Stimulated activated CD4-positive, alpha-beta T cell treated with anti-CD3 and anti-CD28 coated beads, Interleukin-12 subunit alpha, Interleukin-12 subunit beta, amount 100 ng/mL, for 48 hours (primary cell): ENCODE results near the gene TRRAP.

Experiments used
- DNase-seq, 3 donors: peaks; one replicate each; pipeline ENCODE4 v3.0.0-alpha.2; 2020; ENCODE audit warnings: low read depth in 2 of 3, low spot score in 1 of 3

The TRRAP gene

DNA sequence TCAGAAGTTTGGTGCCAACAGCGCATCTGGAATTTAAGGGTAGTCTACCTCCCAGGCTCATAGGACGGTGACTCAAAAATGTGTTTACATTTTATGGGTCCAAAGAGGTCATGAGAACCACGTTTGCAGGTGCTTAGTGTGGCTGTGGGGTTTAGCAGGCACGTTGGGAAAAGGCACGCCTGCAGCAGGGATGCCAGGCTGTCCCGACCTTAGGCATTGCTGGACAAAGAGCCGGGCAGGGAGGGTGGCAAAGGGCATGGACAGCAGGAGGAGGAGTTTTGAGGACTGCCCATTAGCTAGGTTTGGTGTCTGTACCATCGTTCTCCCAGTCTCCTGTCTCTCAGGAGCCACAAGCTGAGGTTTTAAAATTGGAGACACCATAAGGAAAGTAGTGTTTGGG, 104.4 kb downstream of the TRRAP start:
- DNase-seq, result no peak

GRCh38 chr7:98984126-98984525, 105.8 kb downstream of the TRRAP start:
- no peak for DNase-seq

- DNase-seq, result no peak
Measured at GRCh38 chr7:98985406-98985805, 107.1 kb downstream of the TRRAP start.

- no peak for DNase-seq
Measured at GRCh38 chr7:98985945-98986344, 107.6 kb downstream of the TRRAP start.

GRCh38 chr7:98988641-98989040, 110.3 kb downstream of the TRRAP start:
- DNase-seq, result no peak

- no peak for DNase-seq
Measured at GRCh38 chr7:98990356-98990755, 112.0 kb downstream of the TRRAP start.

DNA sequence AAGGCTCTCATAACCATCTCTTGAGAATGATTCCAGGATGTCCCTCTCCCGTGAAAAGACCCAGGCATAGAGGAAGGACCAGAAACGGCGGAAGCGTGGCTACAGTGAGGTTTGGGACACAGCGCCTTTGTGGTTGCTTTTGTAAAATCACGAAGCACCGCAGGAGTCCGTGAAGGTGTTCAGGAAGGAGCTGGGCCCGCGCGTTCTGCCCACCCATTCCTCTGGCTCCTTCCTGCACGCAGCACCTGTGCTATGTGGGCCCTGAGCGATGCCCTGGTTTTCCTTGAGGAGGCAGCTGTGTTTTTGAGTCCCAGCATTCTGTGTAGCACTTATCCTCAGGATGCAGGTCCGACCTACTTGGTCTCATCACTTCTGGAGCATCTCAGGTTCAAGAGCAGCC, 112.8 kb downstream of the TRRAP start:
- DNase-seq, result no peak

GRCh38 chr7:98992076-98992475, 113.7 kb downstream of the TRRAP start:
- no peak for DNase-seq

DNA sequence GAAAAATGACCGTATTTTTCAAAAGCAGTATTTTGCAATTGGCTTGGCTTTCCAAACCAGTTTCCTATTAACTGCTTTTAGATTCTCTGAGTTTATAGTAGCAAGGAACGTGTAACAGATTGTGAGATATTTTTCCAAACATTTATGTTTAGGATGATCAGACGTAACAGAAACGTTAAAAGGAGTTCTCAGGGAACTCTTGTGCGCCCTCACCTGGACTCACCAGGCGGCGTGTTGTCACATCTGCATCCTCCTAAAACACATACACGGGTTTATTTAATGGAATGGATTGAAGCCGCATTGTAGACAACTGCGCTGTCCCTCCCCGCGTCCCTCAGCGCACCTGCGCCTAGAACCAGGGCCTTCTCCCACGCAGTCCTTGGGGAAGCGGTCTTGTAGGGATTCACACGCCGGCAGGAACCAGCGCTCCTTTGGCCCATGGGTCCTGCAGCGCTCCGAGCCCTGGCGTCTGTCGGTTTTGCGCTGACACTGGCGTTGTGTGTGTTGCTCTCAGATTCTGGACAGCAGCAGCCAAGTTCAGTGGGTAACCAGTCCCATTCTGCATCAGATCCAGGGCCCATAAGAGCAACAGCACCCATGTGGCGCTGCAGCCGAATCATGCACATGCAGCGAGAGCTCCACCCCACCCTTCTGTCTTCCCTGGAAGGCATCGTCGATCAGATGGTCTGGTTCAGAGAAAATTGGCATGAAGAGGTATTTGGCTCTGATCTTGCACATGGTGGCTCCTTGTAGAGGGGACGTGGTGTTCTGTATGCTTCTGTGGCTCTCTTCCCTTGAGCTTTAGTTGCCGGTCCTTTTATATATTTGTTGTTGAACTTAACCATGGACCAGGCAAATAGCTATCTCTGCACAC, 114.9 kb downstream of the TRRAP start:
- DNase-seq, result no peak

DNA sequence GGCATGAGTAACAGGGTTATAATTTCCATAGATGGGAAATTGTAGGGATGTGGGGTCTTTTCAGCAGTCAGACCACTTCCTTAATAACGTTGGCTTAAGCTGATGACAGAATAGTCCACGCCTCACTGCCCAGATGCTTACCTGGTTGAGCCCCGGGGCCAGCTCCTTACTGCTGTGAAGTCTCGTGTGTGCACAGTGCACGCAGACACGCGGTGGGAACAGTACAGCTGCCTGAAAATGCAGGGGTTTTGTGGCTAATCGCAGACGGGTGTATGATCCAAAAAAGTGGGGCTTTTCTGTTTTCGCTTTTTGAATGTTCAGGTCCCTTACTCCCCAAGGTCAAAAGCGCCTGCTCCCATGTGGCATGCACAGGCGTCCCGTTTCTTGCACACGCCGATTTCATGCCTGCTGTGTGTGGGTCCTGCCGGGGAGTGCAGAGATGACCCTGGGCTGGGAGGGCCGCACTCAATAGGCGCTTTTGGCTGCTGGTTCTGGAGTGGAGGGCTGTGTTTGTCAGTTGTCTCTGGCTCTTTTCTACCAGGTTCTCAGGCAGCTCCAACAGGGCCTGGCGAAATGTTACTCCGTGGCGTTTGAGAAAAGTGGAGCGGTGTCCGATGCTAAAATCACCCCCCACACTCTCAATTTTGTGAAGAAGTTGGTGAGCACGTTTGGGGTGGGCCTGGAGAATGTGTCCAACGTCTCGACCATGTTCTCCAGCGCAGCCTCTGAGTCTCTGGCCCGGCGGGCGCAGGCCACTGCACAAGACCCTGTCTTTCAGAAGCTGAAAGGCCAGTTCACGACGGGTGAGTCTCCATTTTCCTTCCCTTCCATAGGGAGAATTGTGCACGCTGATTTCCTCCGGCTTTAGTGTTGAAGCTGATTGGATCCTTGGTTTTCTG, 116.0 kb downstream of the TRRAP start:
- no peak for DNase-seq

DNA sequence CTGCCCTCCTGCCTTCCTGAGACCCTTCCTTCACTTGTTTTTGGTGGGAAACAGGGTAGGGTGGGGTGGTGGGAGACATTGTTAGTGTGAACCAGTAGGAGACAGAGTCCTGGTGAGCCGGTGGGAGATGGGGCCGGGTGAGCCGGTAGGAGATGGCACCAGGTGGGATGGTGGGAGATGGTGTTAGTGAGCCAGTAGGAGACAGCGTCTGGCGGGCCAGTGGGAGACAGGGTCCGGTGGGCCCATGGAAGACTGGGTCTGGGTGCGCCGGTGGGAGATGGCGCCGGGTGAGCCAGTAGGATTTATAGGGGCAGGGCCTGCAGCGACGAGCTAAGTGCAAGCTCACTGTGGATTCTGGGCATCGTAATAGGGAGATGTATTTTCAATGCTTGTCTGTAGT, 116.8 kb downstream of the TRRAP start:
- DNase-seq, result no peak

GRCh38 chr7:98995523-98996149, 117.3 kb downstream of the TRRAP start:
- no peak for DNase-seq

DNA sequence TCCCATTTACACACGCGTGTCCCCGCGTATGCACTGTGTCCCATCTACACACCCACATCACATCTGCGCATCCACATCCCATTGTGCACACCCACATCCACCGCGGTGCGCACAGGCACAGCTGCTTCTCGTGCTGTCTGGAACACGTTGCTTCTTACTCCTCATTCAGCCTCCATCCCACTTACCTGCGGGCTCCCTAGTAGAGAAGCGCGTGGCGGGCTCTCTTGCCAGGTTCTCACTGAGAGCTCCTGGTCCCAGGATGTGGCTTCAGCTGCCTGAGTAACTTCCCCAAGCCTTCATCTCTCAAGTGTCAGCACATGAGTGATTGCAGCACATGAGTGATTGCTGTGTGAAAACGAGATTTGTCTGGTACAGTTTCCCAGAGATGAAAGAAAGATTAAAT, 117.8 kb downstream of the TRRAP start:
- DNase-seq, result no peak

DNA sequence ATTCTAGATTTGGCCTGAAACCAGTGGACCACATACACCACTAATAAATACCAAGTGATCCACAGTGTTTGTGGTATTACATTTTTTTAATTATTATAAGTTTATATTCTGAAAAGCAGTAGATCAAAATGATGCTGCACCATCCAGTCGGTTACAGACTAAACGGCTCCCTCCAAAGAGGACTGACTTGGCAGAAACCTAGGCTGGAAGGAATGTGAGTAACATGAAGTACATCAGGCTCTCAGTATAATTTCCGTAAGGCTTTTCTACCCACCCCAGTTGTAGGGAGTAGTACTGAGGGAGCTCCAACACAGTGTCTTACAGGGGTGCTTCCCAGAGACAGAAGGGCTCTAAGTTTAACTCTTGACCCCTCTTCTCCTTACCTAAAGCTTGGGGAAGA, 119.5 kb downstream of the TRRAP start:
- no peak for DNase-seq

GRCh38 chr7:98998821-98999725, 120.7 kb downstream of the TRRAP start:
- no peak for DNase-seq

DNA sequence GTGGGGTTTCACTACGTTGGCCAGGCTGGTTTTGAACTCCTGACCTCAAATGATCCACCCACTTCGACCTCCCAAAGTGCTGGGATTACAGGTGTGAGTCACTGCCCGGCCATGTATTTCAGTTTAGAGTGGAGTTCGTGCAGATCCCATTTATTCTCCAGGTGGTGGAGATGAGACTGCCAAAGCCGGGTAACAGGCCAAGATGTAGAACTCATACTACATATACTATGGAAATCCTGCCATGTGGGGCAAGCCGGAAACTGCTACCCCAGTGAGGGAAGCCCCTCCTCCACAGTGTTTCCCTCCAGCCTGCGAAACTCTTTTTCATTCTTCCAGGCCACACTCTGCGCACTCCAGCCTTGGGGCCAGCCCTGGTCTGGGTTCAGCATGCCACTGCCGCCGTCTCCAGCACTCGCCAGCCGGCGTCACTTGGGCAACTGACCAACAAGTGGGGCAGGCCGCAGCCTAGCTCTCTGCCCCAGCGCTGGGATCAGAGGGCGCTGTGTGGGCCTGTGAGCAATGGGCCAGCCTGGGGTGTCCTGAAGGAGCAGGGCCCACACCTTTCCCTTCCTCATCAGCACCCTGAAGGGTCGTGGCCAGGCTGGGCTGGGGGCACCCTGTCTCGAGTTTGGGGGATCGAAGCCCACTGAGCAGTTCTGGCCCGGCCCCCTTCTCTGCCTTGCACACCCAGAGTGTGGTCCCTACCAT, 122.0 kb downstream of the TRRAP start:
- DNase-seq, result no peak

- no peak for DNase-seq
Measured at GRCh38 chr7:99000904-99001465, 122.7 kb downstream of the TRRAP start.

- DNase-seq, result no peak
Measured at GRCh38 chr7:99001482-99002147, 123.3 kb downstream of the TRRAP start.

DNA sequence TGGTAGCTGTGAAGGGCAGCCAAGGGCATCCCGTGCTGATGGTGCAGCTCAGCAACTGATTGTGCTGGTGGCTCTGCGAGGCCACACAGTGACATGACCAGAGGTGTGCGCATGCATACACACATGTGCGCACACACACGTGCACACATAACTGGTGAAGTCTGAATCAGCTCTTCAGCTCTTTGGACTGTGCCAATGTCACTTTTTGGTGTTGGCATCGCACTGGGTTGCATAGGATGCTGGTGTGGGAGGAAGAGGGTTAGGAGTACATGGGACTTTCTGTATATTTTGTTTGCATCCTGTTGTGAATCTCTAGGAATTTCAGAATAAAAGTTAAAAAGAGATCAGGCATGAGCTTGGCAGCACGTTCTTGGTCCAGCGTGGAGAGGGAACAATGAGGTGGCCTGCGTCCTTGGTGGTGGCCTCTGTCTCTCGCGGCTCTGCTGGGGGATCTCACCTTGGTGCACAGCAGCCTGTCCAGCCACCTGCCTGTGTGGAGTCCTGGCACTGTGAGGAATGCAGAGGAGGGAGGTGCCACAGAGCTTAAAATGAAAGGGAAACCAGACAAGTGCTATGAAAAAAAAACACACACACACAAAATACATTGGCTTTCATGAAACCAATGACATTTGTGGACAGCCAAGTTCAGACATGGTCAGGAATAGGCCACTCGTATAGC, 124.0 kb downstream of the TRRAP start:
- no peak for DNase-seq
